ENCODE data around the gene PRRC2A.

DNA sequence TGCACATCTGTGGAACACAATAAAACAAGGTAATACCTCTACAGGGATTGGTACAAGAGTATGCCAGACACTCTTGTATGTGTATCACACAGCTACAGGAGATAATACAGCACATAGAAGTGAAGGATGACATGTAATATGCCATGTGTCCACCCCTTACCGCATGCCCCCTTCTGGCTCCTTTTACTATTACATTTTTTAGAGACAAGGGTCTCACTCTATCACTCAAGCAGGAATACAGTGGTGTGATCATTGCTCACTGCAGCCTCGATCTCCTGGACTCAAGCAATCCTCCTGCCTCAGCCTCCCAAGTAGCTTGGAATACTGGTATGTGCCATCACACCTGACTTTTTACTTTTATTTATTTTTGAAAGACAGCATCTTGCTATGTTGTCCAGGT, 23.5 kb upstream of the PRRC2A start:
- TF ChIP-seq CTCF (IDR thresholded peaks at IDR 0.05) (no peak), POLR2A (IDR thresholded peaks at IDR 0.05) (no peak)

Measured in lower leg skin (tissue), 3 donors.